OCI-LY7 (cell line): ENCODE measurements around the gene PPP6R3. TPM values are rescaled to one million over a fixed set of nuclear protein-coding genes. Genes with fewer than 3 reads are reported as not detected.

Source experiments
- BruUV-seq: library from RNA; stranded (reverse); fragments of 400-500 nt; replicated peaks from 2 replicates; lab custom pipeline; 2021; lab: Mats Ljungman, UMichigan
- CTCF ChIA-PET: fragments of 300-600 bp; sonication (Branson Sonifier 250); formaldehyde crosslinking; loops from one replicate; lab custom pipeline; 2022; ENCODE audit warnings: antibody characterized with exemption; ENCODE audit not compliant: unreplicated experiment; lab: Charles Lee
- POLR2A ChIA-PET: fragments of 300-600 bp; sonication (Branson Sonifier 250); formaldehyde crosslinking; loops from one replicate; lab custom pipeline; 2022; ENCODE audit warnings: antibody characterized with exemption; lab: Charles Lee
- DNase-seq: peaks from one replicate; pipeline ENCODE4 v3.0.0-alpha.2; 2015; ENCODE audit warnings: low spot score
- H2AFZ ChIP-seq: fragments of 200-600 bp; sonication (generic), shearing (Covaris generic); 2 replicates; pipeline ENCODE4 v1.6.1; 2014; ENCODE audit warnings: mild to moderate bottlenecking, antibody characterized with exemption, low read length, moderate library complexity
- H3K27ac ChIP-seq: fragments of 200-600 bp; sonication (generic); 2 replicates; pipeline ENCODE4 v1.5.1; 2014; ENCODE audit warnings: mixed run types, low read depth, mild to moderate bottlenecking, moderate library complexity, low read length, inconsistent platforms; ENCODE audit not compliant: poor library complexity, severe bottlenecking
- H3K36me3 ChIP-seq: fragments of 200-600 bp; sonication (generic); 2 replicates; pipeline ENCODE4 v1.6.1; 2014; ENCODE audit warnings: mild to moderate bottlenecking, antibody characterized with exemption, low read length, moderate library complexity, mixed read lengths; ENCODE audit not compliant: insufficient read depth
- H3K4me1 ChIP-seq: fragments of 200-600 bp; sonication (generic); 2 replicates; pipeline ENCODE4 v1.5.1; 2014; ENCODE audit warnings: mild to moderate bottlenecking, low read length; ENCODE audit not compliant: insufficient read depth, poor library complexity, severe bottlenecking
- H3K4me2 ChIP-seq: fragments of 200-600 bp; sonication (generic); 2 replicates; pipeline ENCODE4 v1.6.1; 2014; ENCODE audit warnings: mild to moderate bottlenecking, low read length
- H3K4me3 ChIP-seq: fragments of 200-600 bp; sonication (generic); 2 replicates; pipeline ENCODE4 v1.5.1; 2014; ENCODE audit warnings: mild to moderate bottlenecking, low read depth, low read length; ENCODE audit not compliant: poor library complexity, severe bottlenecking
- H3K79me2 ChIP-seq: fragments of 200-600 bp; sonication (generic); 2 replicates; pipeline ENCODE4 v1.6.1; 2016; ENCODE audit warnings: low read depth, mild to moderate bottlenecking, low read length, moderate library complexity, mixed read lengths; ENCODE audit not compliant: insufficient read depth
- H3K9me2 ChIP-seq: fragments of 200-600 bp; sonication (generic); 2 replicates; pipeline ENCODE4 v1.6.1; 2016; ENCODE audit warnings: mild to moderate bottlenecking, low read length, mixed read lengths; ENCODE audit not compliant: insufficient read depth
- H3K9me3 ChIP-seq: fragments of 200-600 bp; sonication (generic); 2 replicates; pipeline ENCODE4 v1.6.1; 2014; ENCODE audit warnings: mild to moderate bottlenecking, mixed run types, low read length, mixed read lengths
- H4K20me1 ChIP-seq: fragments of 200-600 bp; sonication (generic); 2 replicates; pipeline ENCODE4 v1.6.1; 2014; ENCODE audit warnings: mild to moderate bottlenecking, antibody characterized with exemption, low read length, moderate library complexity, mixed read lengths; ENCODE audit not compliant: insufficient read depth
- CTCF ChIP-seq: fragments of 200-600 bp; sonication (generic); conservative IDR thresholded peaks from 2 replicates; pipeline ENCODE4 v1.5.1; 2014; ENCODE audit warnings: mild to moderate bottlenecking, antibody characterized with exemption, low read length, moderate library complexity, mixed read lengths
- EZH2phosphoT487 ChIP-seq: fragments of 200-600 bp; sonication (generic); IDR thresholded peaks from 2 replicates; pipeline ENCODE4 v1.6.1; 2018; ENCODE audit warnings: low read depth, borderline replicate concordance, mild to moderate bottlenecking, mixed run types, antibody characterized with exemption, low read length, moderate library complexity, mixed read lengths
- intact Hi-C: fragments of 100-400 bp; cut with micrococcal nuclease; formaldehyde crosslinking; loops from one replicate; pipeline ENCODE4 v1.10.0; 2022; ENCODE audit not compliant: unreplicated experiment
- total RNA-seq, 2 experiments: library from RNA; depleted of rRNA in 1 of 2; stranded (reverse); fragments of >200 nt in 1 of 2; shearing (Covaris generic) in 1 of 2; gene quantifications; 2 replicates each; pipeline ENCODE4 v1.2.3, GENCODE V29; 2014 to 2022

PPP6R3 gene
- total RNA-seq, 2 experiments from 2014 or later: 122 to 151 TPM

GRCh38 chr11:68481579-68482240, 21.2 kb downstream of the PPP6R3 start:
- Histone ChIP-seq H3K27ac (no peak overlapping the region), H3K4me1 (peaks cover 3% of the 10 kb centered on the region), H3K36me3 (peaks cover 70% of the 10 kb centered on the region), H3K4me2 (no peak overlapping the region), H4K20me1 (peaks cover 6% of the 10 kb centered on the region; the same call in 1 of the 2 replicates), H3K9me2 (no peaks in the 10 kb centered on the region), H3K9me3 (peaks cover 25% of the 10 kb centered on the region), H3K4me3 (no peak overlapping the region), H2AFZ (no peak overlapping the region), H3K79me2 (peaks cover 100% of the 10 kb centered on the region)
- TF ChIP-seq EZH2phosphoT487 (no peak), CTCF (no peak)
- no TSS peak for BruUV-seq
- no peak for DNase-seq
- ChIA-PET POLR2A (interaction anchor here (0.7 to 1.3 kb wide), 3 partner anchors 11 to 153 kb away, joined by 3 to 7 read pairs (median 5); no protein-coding TSS in a partner anchor), CTCF (no interaction called here)
- intact Hi-C loops: no loop called here

DNA sequence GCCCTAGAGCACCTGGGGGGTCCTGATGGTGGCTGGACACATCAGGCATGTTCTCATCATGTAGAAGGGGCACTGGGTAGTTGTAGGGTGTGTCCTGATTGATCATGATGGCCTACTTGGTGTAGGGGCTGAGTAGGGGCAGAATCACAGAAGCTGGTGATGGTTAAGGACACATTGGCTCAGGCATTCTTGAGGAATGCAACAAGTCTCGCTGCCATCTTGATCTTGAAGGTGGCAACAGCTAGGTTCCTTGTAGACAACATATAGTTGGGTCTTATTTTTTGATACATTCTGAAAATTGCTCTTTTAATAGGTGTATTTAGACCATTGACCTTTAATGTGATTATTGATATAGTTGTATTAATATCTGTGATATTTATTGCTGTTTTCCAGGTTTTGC, 28.1 kb downstream of the PPP6R3 start:
- ChIA-PET CTCF (no interaction called here), POLR2A (no interaction called here)
- 0 out of 2 replicates have a peak, but pooled peaks cover 6% of the 10 kb centered on the region for H3K9me3 ChIP-seq
- no TSS peak for BruUV-seq
- H3K9me2 ChIP-seq: no peaks in the 10 kb centered on the region
- H3K4me1 ChIP-seq: peaks cover 36% of the 10 kb centered on the region
- DNase-seq: no peak
- H3K79me2 ChIP-seq: peaks cover 100% of the 10 kb centered on the region
- intact Hi-C loops: no loop called here
- peaks cover 28% of the 10 kb centered on the region for H3K36me3 ChIP-seq
- H3K27ac ChIP-seq: no peak overlapping the region
- H2AFZ ChIP-seq: no peak overlapping the region
- H3K4me3 ChIP-seq: no peak overlapping the region
- no peak overlapping the region for H3K4me2 ChIP-seq
- H4K20me1 ChIP-seq: peaks cover 49% of the 10 kb centered on the region
- no peak for TF ChIP-seq EZH2phosphoT487
- no peak for TF ChIP-seq CTCF

DNA sequence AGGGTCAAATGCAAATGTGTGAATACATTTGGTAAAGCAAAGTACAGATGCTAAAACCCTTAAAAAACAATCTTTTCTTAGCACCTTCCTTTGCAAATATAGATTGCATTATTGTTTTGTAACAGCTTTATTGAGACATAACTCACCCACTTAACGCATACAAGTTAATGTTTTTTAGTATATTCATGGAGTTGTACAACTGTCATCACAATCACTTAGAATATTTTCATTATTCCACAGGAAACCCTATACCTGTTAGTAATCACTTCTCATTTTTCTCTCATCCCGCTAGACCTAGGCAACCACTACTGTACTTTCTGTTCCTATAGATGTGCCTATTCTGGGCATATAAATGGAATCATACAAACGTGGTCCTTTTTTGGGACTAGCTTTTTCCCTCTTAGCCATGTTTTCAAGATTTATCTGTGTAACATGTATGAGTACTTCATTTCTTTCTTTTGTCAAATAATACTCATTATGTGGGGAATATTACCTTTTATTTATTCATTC, 34.7 kb downstream of the PPP6R3 start:
- H3K4me1 ChIP-seq: peaks cover 53% of the 10 kb centered on the region
- BruUV-seq: no TSS peak

More for the DNA sequence above, 34.7 kb downstream of the PPP6R3 start:
- ChIA-PET CTCF (no interaction called here), POLR2A (interaction anchor here (1.1 kb wide), 2 partner anchors 15 to 27 kb away, joined by 3 to 5 read pairs; no protein-coding TSS in a partner anchor)
- peaks cover 56% of the 10 kb centered on the region for H4K20me1 ChIP-seq
- no peak overlapping the region for H3K4me3 ChIP-seq
- peaks cover 99% of the 10 kb centered on the region for H3K79me2 ChIP-seq
- H2AFZ ChIP-seq: no peak overlapping the region
- no peak for TF ChIP-seq EZH2phosphoT487
- no peak for TF ChIP-seq CTCF
- intact Hi-C loops: loop anchor here (5.0 kb wide), 1 partner anchor 33 kb away; the partner anchor contains the start of gene PPP6R3
- peak overlapping the region; percentile 30; the same call in 1 of the 2 replicates for H3K4me2 ChIP-seq
- peaks cover 17% of the 10 kb centered on the region; the same call in 1 of the 2 replicates for H3K36me3 ChIP-seq
- no peak for DNase-seq
- H3K9me3 ChIP-seq: no peaks in the 10 kb centered on the region
- no peaks in the 10 kb centered on the region for H3K9me2 ChIP-seq
- peak overlapping the region; percentile 9 for H3K27ac ChIP-seq
